A549 (cell line): ENCODE data around the gene OR6N1.

Experiments
- JUN ChIP-seq, 2 experiments: fragments of >200 bp; sonication (Bioruptor Twin); formaldehyde crosslinking; IDR thresholded peaks; 2 replicates in 1 of 2; 3 replicates in 1 of 2; pipeline ENCODE4 v1.6.1; 2016 to 2017
- RFX5 ChIP-seq: fragments of 450-650 bp; IDR thresholded peaks from 2 replicates; pipeline ENCODE4 v1.7.1; 2014; ENCODE audit warnings: antibody characterized with exemption, mild to moderate bottlenecking, moderate library complexity
- TP53 ChIP-seq: fragments of 250-450 bp; sonication (Bioruptor Pico); IDR thresholded peaks from 2 replicates; pipeline ENCODE4 v1.5.0; 2021; ENCODE audit warnings: mild to moderate bottlenecking, moderate library complexity
- TF ChIP-seq, protein P1 (sequence below): fragments of >200 bp; sonication (Bioruptor Twin); formaldehyde crosslinking; IDR thresholded peaks from 3 replicates; pipeline ENCODE4 v1.5.1; 2016

DNA sequence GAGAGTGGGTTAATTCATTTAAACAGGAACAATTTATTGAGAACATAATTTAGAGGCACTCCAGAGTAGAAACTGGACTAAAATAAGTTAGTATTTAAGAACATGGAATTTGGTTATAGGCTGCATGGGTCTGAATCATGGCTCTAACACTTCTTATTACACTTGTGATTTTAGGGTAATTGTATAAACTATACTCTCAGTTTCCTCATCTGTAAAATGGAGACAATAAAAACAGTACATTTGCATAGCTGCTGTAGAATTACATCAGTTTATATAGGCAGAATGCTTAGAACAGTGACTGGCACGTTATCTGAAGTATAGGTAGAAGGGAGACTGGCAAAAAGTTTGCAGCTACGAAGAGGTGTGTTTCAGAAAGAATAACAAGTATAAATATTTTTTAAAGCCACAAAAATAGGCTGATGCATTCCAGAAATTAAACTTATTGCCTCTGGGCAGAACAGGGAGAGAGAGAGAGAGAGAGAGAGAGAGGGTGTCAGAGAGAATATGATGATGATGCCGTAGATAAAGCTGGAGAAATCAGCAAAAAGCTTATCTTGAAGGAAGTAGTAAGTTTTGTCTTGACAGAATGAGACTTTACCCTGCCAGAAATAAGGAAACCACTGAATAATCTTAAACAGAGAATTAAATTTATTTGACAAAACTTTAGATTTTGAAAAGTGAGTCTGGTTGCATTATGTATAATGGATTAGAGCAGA lies 43.3 kb downstream of the OR6N1 start:
- TF ChIP-seq, protein P1, sequence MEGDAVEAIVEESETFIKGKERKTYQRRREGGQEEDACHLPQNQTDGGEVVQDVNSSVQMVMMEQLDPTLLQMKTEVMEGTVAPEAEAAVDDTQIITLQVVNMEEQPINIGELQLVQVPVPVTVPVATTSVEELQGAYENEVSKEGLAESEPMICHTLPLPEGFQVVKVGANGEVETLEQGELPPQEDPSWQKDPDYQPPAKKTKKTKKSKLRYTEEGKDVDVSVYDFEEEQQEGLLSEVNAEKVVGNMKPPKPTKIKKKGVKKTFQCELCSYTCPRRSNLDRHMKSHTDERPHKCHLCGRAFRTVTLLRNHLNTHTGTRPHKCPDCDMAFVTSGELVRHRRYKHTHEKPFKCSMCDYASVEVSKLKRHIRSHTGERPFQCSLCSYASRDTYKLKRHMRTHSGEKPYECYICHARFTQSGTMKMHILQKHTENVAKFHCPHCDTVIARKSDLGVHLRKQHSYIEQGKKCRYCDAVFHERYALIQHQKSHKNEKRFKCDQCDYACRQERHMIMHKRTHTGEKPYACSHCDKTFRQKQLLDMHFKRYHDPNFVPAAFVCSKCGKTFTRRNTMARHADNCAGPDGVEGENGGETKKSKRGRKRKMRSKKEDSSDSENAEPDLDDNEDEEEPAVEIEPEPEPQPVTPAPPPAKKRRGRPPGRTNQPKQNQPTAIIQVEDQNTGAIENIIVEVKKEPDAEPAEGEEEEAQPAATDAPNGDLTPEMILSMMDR, result no peak
- TF ChIP-seq TP53 (CRISPR knock-in tag) (no peak), JUN (IDR thresholded peaks at IDR 0.05) (no peak), RFX5 (no peak)
